ENCODE results near the gene EFNA5.

EFNA5 gene

GRCh38 chr5:107404595-107405374 lies 266.0 kb downstream of the EFNA5 start:
- no peak for TF ChIP-seq CTCF (IDR thresholded peaks at IDR 0.05; ENCODE audit: extremely low read depth, insufficient read depth, missing control alignments)
- DNase-seq (ENCODE audit: low spot score) = no peak
- in situ Hi-C loops (cut with MboI; ENCODE audit: low pct_unique_long_range_greater_than_20kb, low sequenced_read_pairs, unreplicated experiment) = no loop called here

- in situ Hi-C loops (cut with MboI; ENCODE audit: low pct_unique_long_range_greater_than_20kb, low sequenced_read_pairs, unreplicated experiment) = no loop called here
- DNase-seq (ENCODE audit: low spot score) = no peak
- no peak for TF ChIP-seq CTCF (IDR thresholded peaks at IDR 0.05; ENCODE audit: extremely low read depth, insufficient read depth, missing control alignments)
Observed at GRCh38 chr5:107403228-107403953, 267.3 kb downstream of the EFNA5 start.

GRCh38 chr5:107402434-107403227 lies 268.1 kb downstream of the EFNA5 start:
- no peak for DNase-seq (ENCODE audit: low spot score)
- no peak for TF ChIP-seq CTCF (IDR thresholded peaks at IDR 0.05; ENCODE audit: extremely low read depth, insufficient read depth, missing control alignments)
- in situ Hi-C loops (cut with MboI; ENCODE audit: low pct_unique_long_range_greater_than_20kb, low sequenced_read_pairs, unreplicated experiment) = no loop called here

GRCh38 chr5:107401470-107402122 lies 269.1 kb downstream of the EFNA5 start:
- no peak for DNase-seq (ENCODE audit: low spot score)

GRCh38 chr5:107400328-107400727 lies 270.4 kb downstream of the EFNA5 start:
- no peak for TF ChIP-seq CTCF (IDR thresholded peaks at IDR 0.05; ENCODE audit: extremely low read depth, insufficient read depth, missing control alignments)
- no peak for DNase-seq (ENCODE audit: low spot score)
- in situ Hi-C loops (cut with MboI; ENCODE audit: low pct_unique_long_range_greater_than_20kb, low sequenced_read_pairs, unreplicated experiment) = no loop called here

More at GRCh38 chr5:107401470-107402122, 269.1 kb downstream of the EFNA5 start:
- in situ Hi-C loops (cut with MboI; ENCODE audit: low pct_unique_long_range_greater_than_20kb, low sequenced_read_pairs, unreplicated experiment) = no loop called here
- TF ChIP-seq CTCF (IDR thresholded peaks at IDR 0.05; ENCODE audit: extremely low read depth, insufficient read depth, missing control alignments) = no peak

- TF ChIP-seq CTCF (IDR thresholded peaks at IDR 0.05; ENCODE audit: extremely low read depth, insufficient read depth, missing control alignments) = no peak
- no peak for DNase-seq (ENCODE audit: low spot score)
- in situ Hi-C loops (cut with MboI; ENCODE audit: low pct_unique_long_range_greater_than_20kb, low sequenced_read_pairs, unreplicated experiment) = no loop called here
Observed at GRCh38 chr5:107398703-107399102, 272.0 kb downstream of the EFNA5 start.
